ENCODE results near the gene PHLDA2. TPM values are rescaled to one million over a fixed set of nuclear protein-coding genes. Genes with fewer than 3 reads are reported as not detected.

PHLDA2 gene
- polyA plus RNA-seq, 2 of the 4 experiments (the other 2 are of a cell fraction): 7.0 to 49.6 TPM

- ATAC-seq (no peak), FAIRE-seq (no peak), DNase-seq (ENCODE audit: low read depth in 1 of 2, low spot score in 1 of 2) (no peak)
- Histone ChIP-seq H3K4me3 (no peak overlapping the region), H3K4me2 (peak overlapping the region; percentile 93; the same call in 1 of the 3 replicates), H3K4me1 (peaks cover 29% of the 10 kb centered on the region), H3K27ac (peak overlapping the region in 1 of 2 experiments; percentile 94; a peak in 2 of 6 replicates), H3K9me3 (no peaks in the 10 kb centered on the region)
- ChIA-PET POLR2A (interaction anchor here (4.8 kb wide), 1 partner anchor 38 kb away, joined by 41 read pairs; no protein-coding TSS in a partner anchor), CTCF (interaction anchor here (0.5 to 9.5 kb wide), 15 partner anchors 11 to 398 kb away, joined by 3 to 75 read pairs (median 6); partner anchors contain the start of gene CDKN1C)
- WGBS (ENCODE audit: missing lambda C conversion rate): 60% methylated on average over 4 of the region's 4 CpGs
- no peak for TF ChIP-seq TP53 (CRISPR knock-in tag; IDR thresholded peaks at IDR 0.05)
- no peak for TF ChIP-seq POLR2A (IDR thresholded peaks at IDR 0.05; ENCODE audit: low read length)
- no peak for TF ChIP-seq CBX2 (IDR thresholded peaks at IDR 0.05; ENCODE audit: borderline replicate concordance, low read depth)
- TF ChIP-seq HES2 (IDR thresholded peaks at IDR 0.05): no peak
- TF ChIP-seq BCL3 (IDR thresholded peaks at IDR 0.05): no peak
- no peak for TF ChIP-seq ZSCAN20 (CRISPR knock-in tag; IDR thresholded peaks at IDR 0.05)
- TF ChIP-seq JUNB (IDR thresholded peaks at IDR 0.05): no peak
Observed at GRCh38 chr11:2931420-2931746, 2.2 kb upstream of the PHLDA2 start.

GRCh38 chr11:2930704-2931419 lies 1.6 kb upstream of the PHLDA2 start:
- Histone ChIP-seq H3K4me3 (peak overlapping the region; percentile 67), H3K9me3 (no peaks in the 10 kb centered on the region), H3K27ac (peak overlapping the region; percentile 92 to 94), H3K4me2 (peak overlapping the region; percentile 93), H3K4me1 (peaks cover 29% of the 10 kb centered on the region)
- TF ChIP-seq RAD21 (conservative IDR thresholded peaks at IDR 0.05 in 1 of 2, IDR thresholded peaks at IDR 0.05 in 1 of 2): peak; percentile 94 to 96
- no peak for TF ChIP-seq POLR2A (IDR thresholded peaks at IDR 0.05; ENCODE audit: low read length)
- no peak for TF ChIP-seq BCL3 (IDR thresholded peaks at IDR 0.05)
- TF ChIP-seq CTCF (IDR thresholded peaks at IDR 0.05): peak; percentile 98
- no peak for TF ChIP-seq FOSL2 (IDR thresholded peaks at IDR 0.05)
- TF ChIP-seq FOSL2 (CRISPR knock-in tag; IDR thresholded peaks at IDR 0.05): 0 out of 2 replicates have a peak, but pooled peaks have one; percentile 15
- TF ChIP-seq KDM5A (IDR thresholded peaks at IDR 0.05): peak; percentile 30; the same call in 1 of the 2 replicates
- peak; percentile 90 for TF ChIP-seq SMC3 (IDR thresholded peaks at IDR 0.05)
- DNase-seq (ENCODE audit: low read depth in 1 of 2, low spot score in 1 of 2) (peak; percentile 86 to 90), FAIRE-seq (peak; percentile 18), ATAC-seq (peak; percentile 45 to 78)
- ChIA-PET POLR2A (interaction anchor here (0.7 to 4.8 kb wide), 7 partner anchors 11 to 161 kb away, joined by 3 to 74 read pairs (median 16); a partner anchor contains a TSS), CTCF (interaction anchor here (0.7 to 9.5 kb wide), 43 partner anchors 8 to 398 kb away, joined by 3 to 75 read pairs (median 5); partner anchors contain the start of genes CDKN1C and NAP1L4)
- 26% methylated on average over 6 of the region's 21 CpGs for WGBS (ENCODE audit: missing lambda C conversion rate)

- ATAC-seq (peak; percentile 14 to 26; a peak in 5 of 6 replicates), DNase-seq (ENCODE audit: low read depth in 1 of 2, low spot score in 1 of 2) (peak; percentile 65 to 75), FAIRE-seq (no peak)
- H3K27ac ChIP-seq: peak overlapping the region; percentile 92 to 94
- ChIA-PET CTCF (interaction anchor here (0.6 to 9.5 kb wide), 39 partner anchors 9 to 397 kb away, joined by 3 to 75 read pairs (median 5); partner anchors contain the start of genes CDKN1C and NAP1L4), POLR2A (interaction anchor here (0.5 to 4.8 kb wide), 30 partner anchors 11 to 1180 kb away, joined by 3 to 74 read pairs (median 5); partner anchors contain the start of genes CDKN1C, NAP1L4 and ZNF195)
- WGBS (ENCODE audit: missing lambda C conversion rate): 1% methylated on average over 28 of the region's 47 CpGs
- H3K4me2 ChIP-seq: peak overlapping the region; percentile 93
- H3K4me3 ChIP-seq: peak overlapping the region; percentile 67
- H3K4me1 ChIP-seq: peaks cover 29% of the 10 kb centered on the region
- no peaks in the 10 kb centered on the region for H3K9me3 ChIP-seq
- TF ChIP-seq FOXS1 (CRISPR knock-in tag; IDR thresholded peaks at IDR 0.05) (no peak), NPAS2 (CRISPR knock-in tag; IDR thresholded peaks at IDR 0.05; ENCODE audit: borderline replicate concordance) (peak; percentile 64; the same call in 1 of the 2 replicates), MAFK (IDR thresholded peaks at IDR 0.05; ENCODE audit: partially characterized antibody) (peak; percentile 63), HDAC2 (IDR thresholded peaks at IDR 0.05) (0 out of 2 replicates have a peak, but pooled peaks have one; percentile 49), HEYL (CRISPR knock-in tag; IDR thresholded peaks at IDR 0.05) (peak; percentile 80), CHD4 (IDR thresholded peaks at IDR 0.05; ENCODE audit: borderline replicate concordance) (peak; percentile 96), ZFP36 (IDR thresholded peaks at IDR 0.05; ENCODE audit: borderline replicate concordance, partially characterized antibody) (no peak), E2F6 (IDR thresholded peaks at IDR 0.05; ENCODE audit: borderline replicate concordance, low read depth) (peak; percentile 66; the same call in 1 of the 2 replicates), FOSB (CRISPR knock-in tag; IDR thresholded peaks at IDR 0.05) (0 out of 2 replicates have a peak, but pooled peaks have one; percentile 71), KDM1A (IDR thresholded peaks at IDR 0.05; ENCODE audit: low read depth) (peak; percentile 88), PBX3 (IDR thresholded peaks at IDR 0.05) (peak; percentile 50; the same call in 1 of the 2 replicates)
Observed at GRCh38 chr11:2929950-2930703, 907 bp upstream of the PHLDA2 start.

Measured in A549 (cell line).